Raji (cell line): ENCODE data around the gene NBAS.

Experiments
- POLR2A ChIP-seq: IDR thresholded peaks from 2 replicates; pipeline ENCODE4 v1.6.1; 2011; ENCODE audit warnings: low read depth, low read length, control low read depth; ENCODE audit not compliant: insufficient read depth

NBAS gene

GRCh38 chr2:15527074-15527739 lies 33.9 kb downstream of the NBAS start:
- no peak for TF ChIP-seq POLR2A

GRCh38 chr2:15521641-15522181 lies 39.4 kb downstream of the NBAS start:
- TF ChIP-seq POLR2A, result no peak

- no peak for TF ChIP-seq POLR2A
Observed at GRCh38 chr2:15520346-15520745, 40.8 kb downstream of the NBAS start.

GRCh38 chr2:15517793-15518192 lies 43.3 kb downstream of the NBAS start:
- no peak for TF ChIP-seq POLR2A

- no peak for TF ChIP-seq POLR2A
Observed at GRCh38 chr2:15511686-15512085, 49.4 kb downstream of the NBAS start.

- no peak for TF ChIP-seq POLR2A
Observed at GRCh38 chr2:15510552-15510951, 50.6 kb downstream of the NBAS start.

GRCh38 chr2:15510131-15510530 lies 51.0 kb downstream of the NBAS start:
- no peak for TF ChIP-seq POLR2A

GRCh38 chr2:15507697-15508096 lies 53.4 kb downstream of the NBAS start:
- TF ChIP-seq POLR2A, result no peak

- no peak for TF ChIP-seq POLR2A
Observed at GRCh38 chr2:15507061-15507460, 54.1 kb downstream of the NBAS start.

- TF ChIP-seq POLR2A, result no peak
Observed at GRCh38 chr2:15506229-15506819, 54.8 kb downstream of the NBAS start.

- no peak for TF ChIP-seq POLR2A
Observed at GRCh38 chr2:15504882-15505663, 56.1 kb downstream of the NBAS start.

- no peak for TF ChIP-seq POLR2A
Observed at GRCh38 chr2:15498554-15498953, 62.6 kb downstream of the NBAS start.

GRCh38 chr2:15494877-15495276 lies 66.3 kb downstream of the NBAS start:
- no peak for TF ChIP-seq POLR2A

- no peak for TF ChIP-seq POLR2A
Observed at GRCh38 chr2:15492773-15493325, 68.3 kb downstream of the NBAS start.

- no peak for TF ChIP-seq POLR2A
Observed at GRCh38 chr2:15486770-15487169, 74.4 kb downstream of the NBAS start.
